Type B pancreatic cell (in vitro differentiated cells): ENCODE measurements around the gene NDUFV2. TPM values are rescaled to one million over a fixed set of nuclear protein-coding genes. Genes with fewer than 3 reads are reported as not detected.
"Not testable (repeated sequence)": the region's sequence is repeated elsewhere in the genome, so short reads cannot be mapped to it uniquely, and the experiment has no call there.

ENCODE experiments used
- DNase-seq: peaks from one replicate; pipeline ENCODE4 v3.0.0; 2021; ENCODE audit warnings: mixed read lengths; ENCODE audit not compliant: unreplicated experiment; ENCODE audit errors: extremely low spot score
- H3K27ac Mint-ChIP-seq: 2 replicates; pipeline ENCODE4 v1.8.0; 2021; ENCODE audit warnings: mild to moderate bottlenecking, mixed read lengths
- H3K27me3 Mint-ChIP-seq: 2 replicates; pipeline ENCODE4 v1.8.0; 2021; ENCODE audit warnings: mixed read lengths
- H3K36me3 Mint-ChIP-seq: 2 replicates; pipeline ENCODE4 v1.8.0; 2021; ENCODE audit warnings: mixed read lengths
- H3K4me1 Mint-ChIP-seq: one replicate; pipeline ENCODE4 v1.8.0; 2021; ENCODE audit warnings: mixed read lengths; ENCODE audit not compliant: unreplicated experiment
- H3K4me3 Mint-ChIP-seq: 2 replicates; pipeline ENCODE4 v1.8.0; 2021; ENCODE audit warnings: mild to moderate bottlenecking, mixed read lengths
- H3K9me3 Mint-ChIP-seq: 2 replicates; pipeline ENCODE4 v1.8.0; 2021; ENCODE audit warnings: mixed read lengths
- CTCF ChIP-seq: fragments of 200-600 bp; sonication (generic); conservative IDR thresholded peaks from 2 replicates; pipeline ENCODE4 v1.5.0; 2021; ENCODE audit warnings: antibody characterized with exemption, mild to moderate bottlenecking
- total RNA-seq: library from RNA; stranded (reverse); gene quantifications from 2 replicates; pipeline ENCODE4 v1.2.1, GENCODE V29; 2021; ENCODE audit warnings: low replicate concordance

Gene NDUFV2
- total RNA-seq, 1 donor from 2014 or later, result 135 TPM

GRCh38 chr18:9157806-9158205 is 55.3 kb downstream of the NDUFV2 start:
- DNase-seq, result no peak
- no peaks in the 10 kb centered on the region for H3K27me3 Mint-ChIP-seq
- no peak overlapping the region for H3K27ac Mint-ChIP-seq
- peaks cover 23% of the 10 kb centered on the region for H3K36me3 Mint-ChIP-seq
- H3K9me3 Mint-ChIP-seq, result no peaks in the 10 kb centered on the region
- H3K4me1 Mint-ChIP-seq, result no peaks in the 10 kb centered on the region
- TF ChIP-seq CTCF, result no peak
- H3K4me3 Mint-ChIP-seq, result no peak overlapping the region

GRCh38 chr18:9160014-9160413 is 57.5 kb downstream of the NDUFV2 start:
- peaks cover 39% of the 10 kb centered on the region for H3K36me3 Mint-ChIP-seq
- TF ChIP-seq CTCF, result no peak
- no peak overlapping the region for H3K27ac Mint-ChIP-seq
- no peak for DNase-seq
- no peaks in the 10 kb centered on the region for H3K4me1 Mint-ChIP-seq
- no peak overlapping the region for H3K4me3 Mint-ChIP-seq
- H3K9me3 Mint-ChIP-seq, result peaks cover 9% of the 10 kb centered on the region
- no peaks in the 10 kb centered on the region for H3K27me3 Mint-ChIP-seq

- not testable (repeated sequence) for H3K27ac Mint-ChIP-seq, H3K4me3 Mint-ChIP-seq, DNase-seq, H3K4me1 Mint-ChIP-seq, H3K27me3 Mint-ChIP-seq, H3K9me3 Mint-ChIP-seq
- H3K36me3 Mint-ChIP-seq, result peaks cover 39% of the 10 kb centered on the region
Measured at GRCh38 chr18:9162663-9163062, 60.2 kb downstream of the NDUFV2 start.

GRCh38 chr18:9164149-9164548 is 61.6 kb downstream of the NDUFV2 start:
- Mint-ChIP-seq H3K9me3 (peaks cover 11% of the 10 kb centered on the region), H3K36me3 (peaks cover 39% of the 10 kb centered on the region)
- not testable (repeated sequence) for H3K27ac Mint-ChIP-seq, H3K4me1 Mint-ChIP-seq, DNase-seq, H3K27me3 Mint-ChIP-seq, H3K4me3 Mint-ChIP-seq

GRCh38 chr18:9165883-9166282 is 63.4 kb downstream of the NDUFV2 start:
- H3K36me3 Mint-ChIP-seq, result peaks cover 47% of the 10 kb centered on the region
- H3K27me3 Mint-ChIP-seq, H3K4me1 Mint-ChIP-seq, H3K27ac Mint-ChIP-seq, H3K4me3 Mint-ChIP-seq, DNase-seq: not testable (repeated sequence)
- H3K9me3 Mint-ChIP-seq, result peaks cover 15% of the 10 kb centered on the region

GRCh38 chr18:9169515-9169914 is 67.0 kb downstream of the NDUFV2 start:
- H3K4me1 Mint-ChIP-seq, H3K4me3 Mint-ChIP-seq, H3K27ac Mint-ChIP-seq, H3K9me3 Mint-ChIP-seq, DNase-seq, H3K27me3 Mint-ChIP-seq: not testable (repeated sequence)
- peaks cover 35% of the 10 kb centered on the region for H3K36me3 Mint-ChIP-seq

- not testable (repeated sequence) for H3K4me1 Mint-ChIP-seq, H3K4me3 Mint-ChIP-seq, DNase-seq, H3K27ac Mint-ChIP-seq, H3K27me3 Mint-ChIP-seq, H3K9me3 Mint-ChIP-seq
- peaks cover 32% of the 10 kb centered on the region for H3K36me3 Mint-ChIP-seq
Measured at GRCh38 chr18:9171919-9172318, 69.4 kb downstream of the NDUFV2 start.

- peaks cover 30% of the 10 kb centered on the region for H3K36me3 Mint-ChIP-seq
- H3K4me1 Mint-ChIP-seq, result no peaks in the 10 kb centered on the region
- no peaks in the 10 kb centered on the region for H3K27me3 Mint-ChIP-seq
- DNase-seq, result no peak
- no peak overlapping the region for H3K4me3 Mint-ChIP-seq
- H3K9me3 Mint-ChIP-seq, result peaks cover 6% of the 10 kb centered on the region
- H3K27ac Mint-ChIP-seq, result no peak overlapping the region
- no peak for TF ChIP-seq CTCF
Measured at GRCh38 chr18:9172506-9173127, 70.1 kb downstream of the NDUFV2 start.
